Nephron (organoid): ENCODE measurements around the gene PSMG3.

Experiments
- H3K27ac Mint-ChIP-seq, 3 experiments: 2 replicates each; pipeline ENCODE4 v1.8.0; 2020; ENCODE audit warnings: mixed read lengths in 3 of 3, mild to moderate bottlenecking in 2 of 3, moderate library complexity in 1 of 3
- H3K27me3 Mint-ChIP-seq: 2 replicates; pipeline ENCODE4 v1.8.0; 2021; ENCODE audit warnings: low read depth, mild to moderate bottlenecking, moderate library complexity, mixed read lengths
- H3K36me3 Mint-ChIP-seq: 2 replicates; pipeline ENCODE4 v1.8.0; 2020; ENCODE audit warnings: low read depth, mixed read lengths
- H3K4me1 Mint-ChIP-seq: 2 replicates; pipeline ENCODE4 v1.8.0; 2020; ENCODE audit warnings: mixed read lengths
- H3K4me3 Mint-ChIP-seq, 3 experiments: 2 replicates each; pipeline ENCODE4 v1.8.0; 2020; ENCODE audit warnings: mild to moderate bottlenecking in 3 of 3, mixed read lengths in 3 of 3, moderate library complexity in 2 of 3
- H3K9me3 Mint-ChIP-seq: 2 replicates; pipeline ENCODE4 v1.8.0; 2020; ENCODE audit warnings: mixed read lengths
- TF ChIP-seq, protein P1 (sequence below), 3 experiments: fragments of 200-600 bp; sonication (generic); IDR thresholded peaks; one replicate each; pipeline ENCODE4 v1.5.0; 2021; ENCODE audit warnings: antibody characterized with exemption in 3 of 3; ENCODE audit not compliant: unreplicated experiment in 3 of 3

Gene PSMG3

DNA sequence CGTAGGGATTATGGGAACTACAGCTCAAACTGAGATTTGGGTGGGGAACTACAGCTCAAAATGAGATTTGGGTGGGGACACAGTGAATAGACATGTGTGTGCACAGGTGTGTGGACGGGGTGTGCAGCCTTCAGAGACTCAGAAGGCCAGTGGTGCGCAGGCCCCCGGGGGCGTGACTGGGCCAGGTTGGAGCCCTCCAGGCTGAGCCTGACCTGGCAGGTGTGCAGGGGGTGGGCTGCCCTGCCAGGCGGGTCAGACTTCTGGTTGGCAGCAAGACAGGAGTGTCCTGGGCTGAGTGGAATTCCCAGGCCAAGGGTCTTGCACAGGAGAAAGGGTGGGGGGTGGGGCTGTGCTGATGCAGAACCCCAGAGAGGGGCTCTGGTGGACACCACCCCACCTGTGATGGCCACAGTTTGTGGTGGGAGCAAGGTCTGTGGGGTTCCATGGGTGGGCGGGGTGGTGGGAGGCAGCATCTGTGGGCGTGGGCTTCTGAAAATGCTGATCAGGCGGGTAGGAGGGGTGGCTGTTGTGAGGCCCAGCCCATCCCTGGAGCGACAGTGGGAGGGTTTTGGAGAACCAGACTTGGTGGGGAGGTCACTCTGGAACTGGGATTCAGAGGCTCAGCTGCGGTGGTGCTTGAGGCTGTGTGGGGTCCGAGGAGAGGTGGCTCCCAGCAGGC, 29.3 kb upstream of the PSMG3 start:
- no peaks in the 10 kb centered on the region for H3K4me1 Mint-ChIP-seq
- H3K4me3 Mint-ChIP-seq: no peak overlapping the region
- H3K27me3 Mint-ChIP-seq: peaks cover 33% of the 10 kb centered on the region
- no peaks in the 10 kb centered on the region for H3K36me3 Mint-ChIP-seq
- peaks cover 2% of the 10 kb centered on the region for H3K9me3 Mint-ChIP-seq
- TF ChIP-seq, protein P1, sequence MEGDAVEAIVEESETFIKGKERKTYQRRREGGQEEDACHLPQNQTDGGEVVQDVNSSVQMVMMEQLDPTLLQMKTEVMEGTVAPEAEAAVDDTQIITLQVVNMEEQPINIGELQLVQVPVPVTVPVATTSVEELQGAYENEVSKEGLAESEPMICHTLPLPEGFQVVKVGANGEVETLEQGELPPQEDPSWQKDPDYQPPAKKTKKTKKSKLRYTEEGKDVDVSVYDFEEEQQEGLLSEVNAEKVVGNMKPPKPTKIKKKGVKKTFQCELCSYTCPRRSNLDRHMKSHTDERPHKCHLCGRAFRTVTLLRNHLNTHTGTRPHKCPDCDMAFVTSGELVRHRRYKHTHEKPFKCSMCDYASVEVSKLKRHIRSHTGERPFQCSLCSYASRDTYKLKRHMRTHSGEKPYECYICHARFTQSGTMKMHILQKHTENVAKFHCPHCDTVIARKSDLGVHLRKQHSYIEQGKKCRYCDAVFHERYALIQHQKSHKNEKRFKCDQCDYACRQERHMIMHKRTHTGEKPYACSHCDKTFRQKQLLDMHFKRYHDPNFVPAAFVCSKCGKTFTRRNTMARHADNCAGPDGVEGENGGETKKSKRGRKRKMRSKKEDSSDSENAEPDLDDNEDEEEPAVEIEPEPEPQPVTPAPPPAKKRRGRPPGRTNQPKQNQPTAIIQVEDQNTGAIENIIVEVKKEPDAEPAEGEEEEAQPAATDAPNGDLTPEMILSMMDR (IDR thresholded peaks at IDR 0.05; ENCODE audit: unreplicated experiment in 3 of 3): no peak
- no peak overlapping the region for H3K27ac Mint-ChIP-seq

DNA sequence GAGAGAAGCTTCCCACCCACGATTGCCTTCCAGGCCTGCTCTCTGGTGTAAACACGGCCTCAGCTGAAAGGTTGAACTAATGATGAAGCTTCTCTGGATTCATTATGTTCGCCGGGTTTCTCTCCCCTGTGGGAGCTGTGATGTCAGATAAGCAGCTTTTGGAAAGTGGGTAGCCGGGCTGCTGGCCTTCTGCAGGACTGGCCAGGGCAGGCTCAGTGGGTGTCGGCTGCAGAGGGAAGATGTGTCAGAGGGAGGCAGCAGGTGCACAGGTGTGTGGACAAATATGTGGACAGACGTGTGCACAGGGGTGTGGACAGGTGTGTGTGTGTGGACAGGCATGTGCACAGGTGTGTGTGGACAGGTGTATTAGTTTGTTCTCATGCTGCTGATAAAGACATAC, 28.5 kb upstream of the PSMG3 start:
- H3K4me1 Mint-ChIP-seq: no peaks in the 10 kb centered on the region
- no peak overlapping the region for H3K4me3 Mint-ChIP-seq
- peaks cover 39% of the 10 kb centered on the region for H3K27me3 Mint-ChIP-seq
- no peaks in the 10 kb centered on the region for H3K36me3 Mint-ChIP-seq
- no peak overlapping the region for H3K27ac Mint-ChIP-seq
- TF ChIP-seq, protein P1 (IDR thresholded peaks at IDR 0.05; ENCODE audit: unreplicated experiment in 3 of 3): no peak
- peaks cover 2% of the 10 kb centered on the region for H3K9me3 Mint-ChIP-seq

DNA sequence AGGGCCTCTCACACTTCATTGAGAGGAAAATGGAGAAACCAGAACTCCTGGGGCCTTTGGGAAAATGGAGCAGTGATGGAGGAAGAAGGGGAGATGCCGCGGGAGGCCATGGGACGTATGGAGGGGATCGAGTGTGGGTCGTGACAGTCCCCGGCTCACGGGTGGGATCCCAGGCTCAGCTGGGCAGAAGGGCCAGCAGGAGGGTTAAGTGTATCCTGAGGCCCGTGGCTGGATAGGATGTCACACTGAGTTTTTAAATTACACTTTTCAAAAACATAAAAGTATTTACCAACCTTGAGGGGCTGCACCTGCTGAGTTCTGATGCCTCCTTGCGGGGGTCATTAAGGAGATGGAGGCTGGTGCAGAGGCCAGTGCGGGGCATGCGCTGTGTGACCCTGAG, 28.0 kb upstream of the PSMG3 start:
- Mint-ChIP-seq H3K9me3 (peaks cover 2% of the 10 kb centered on the region), H3K36me3 (no peaks in the 10 kb centered on the region), H3K27ac (no peak overlapping the region), H3K4me3 (no peak overlapping the region), H3K27me3 (peaks cover 40% of the 10 kb centered on the region), H3K4me1 (no peaks in the 10 kb centered on the region)
- TF ChIP-seq, protein P1 (IDR thresholded peaks at IDR 0.05; ENCODE audit: unreplicated experiment in 3 of 3): no peak

DNA sequence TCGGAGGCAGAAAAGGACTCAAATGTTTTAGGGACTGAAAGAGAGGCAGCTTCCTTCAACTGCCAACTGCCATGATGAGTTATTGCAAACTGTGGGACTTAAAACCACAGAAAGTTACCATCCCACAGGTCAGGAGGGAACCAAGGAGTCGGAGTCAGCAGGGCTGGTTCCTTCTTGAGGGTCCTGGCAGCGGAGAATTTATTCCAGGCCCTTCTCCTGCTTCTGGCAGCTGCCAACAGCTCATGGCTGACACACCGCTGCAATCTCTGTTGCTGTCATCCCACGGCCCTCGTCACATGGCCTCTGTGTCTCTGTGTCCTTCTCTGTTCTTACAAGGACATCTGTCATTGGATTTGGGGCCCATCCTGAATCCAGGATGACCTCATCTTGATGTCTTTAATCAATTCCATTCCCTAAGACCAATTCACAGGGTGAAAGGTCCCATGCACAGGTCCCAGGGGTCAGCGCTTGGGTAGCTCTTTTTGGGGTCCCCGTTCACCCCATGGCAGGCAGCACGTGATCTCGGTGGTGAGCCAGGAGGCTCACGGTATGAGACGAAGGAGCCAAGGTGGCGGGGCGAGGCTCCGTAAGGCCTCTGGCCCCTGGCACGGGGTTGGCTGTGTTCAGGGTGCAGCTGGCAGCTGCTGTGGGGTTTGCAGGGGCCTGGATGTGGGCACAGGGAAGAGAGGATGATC, 27.4 kb upstream of the PSMG3 start:
- H3K4me1 Mint-ChIP-seq: no peaks in the 10 kb centered on the region
- peaks cover 2% of the 10 kb centered on the region for H3K9me3 Mint-ChIP-seq
- no peaks in the 10 kb centered on the region for H3K36me3 Mint-ChIP-seq
- H3K27me3 Mint-ChIP-seq: peaks cover 46% of the 10 kb centered on the region
- H3K4me3 Mint-ChIP-seq: no peak overlapping the region
- H3K27ac Mint-ChIP-seq: no peak overlapping the region
- TF ChIP-seq, protein P1 (IDR thresholded peaks at IDR 0.05; ENCODE audit: unreplicated experiment in 3 of 3): no peak

DNA sequence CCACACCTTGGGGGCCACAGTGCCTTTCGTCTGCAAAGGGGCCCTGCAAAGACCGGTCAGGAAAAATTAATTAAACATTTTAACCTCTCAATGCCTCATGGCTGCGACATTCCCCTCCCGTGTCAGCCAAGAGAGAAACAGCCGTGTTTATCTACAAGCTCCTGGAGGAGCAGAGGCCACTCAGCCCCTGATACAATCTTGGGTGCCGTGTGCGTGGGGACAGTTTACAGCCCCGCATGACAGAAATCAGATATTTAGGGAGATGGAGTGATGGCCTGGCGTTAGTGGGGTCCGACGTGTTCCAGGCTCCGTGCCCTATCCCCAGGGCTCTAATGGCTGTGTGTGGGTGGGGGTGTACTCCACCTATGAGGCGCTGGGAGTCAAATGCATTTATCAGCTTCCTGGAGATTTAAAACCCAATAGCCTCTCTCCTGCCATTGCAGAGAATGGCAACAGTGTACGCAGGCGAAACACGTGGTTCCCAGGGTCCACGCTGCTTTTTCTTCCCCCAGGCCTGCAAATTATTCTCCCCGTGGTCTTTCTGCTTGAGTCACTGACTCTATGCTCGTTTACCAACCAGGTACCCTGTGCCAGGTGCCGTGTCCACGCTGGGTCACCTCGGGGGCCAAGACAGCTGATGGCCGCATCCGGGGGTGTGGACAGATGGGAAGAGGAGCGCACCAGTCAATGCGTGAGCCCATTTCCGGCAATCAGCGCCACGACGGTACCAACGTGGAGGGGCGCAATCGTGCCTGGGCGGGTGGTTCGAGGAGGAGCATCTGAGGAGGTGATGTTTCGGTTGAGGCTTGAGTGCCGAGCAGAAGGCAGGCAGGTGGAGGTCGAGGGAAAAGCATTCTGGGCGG, 26.6 kb upstream of the PSMG3 start:
- Mint-ChIP-seq H3K9me3 (peaks cover 2% of the 10 kb centered on the region), H3K36me3 (no peaks in the 10 kb centered on the region), H3K27me3 (peaks cover 54% of the 10 kb centered on the region), H3K27ac (no peak overlapping the region), H3K4me1 (peaks cover 4% of the 10 kb centered on the region), H3K4me3 (no peak overlapping the region)
- TF ChIP-seq, protein P1 (IDR thresholded peaks at IDR 0.05; ENCODE audit: unreplicated experiment in 3 of 3): no peak
